GM12878 (cell line): ENCODE results near the gene AFAP1L2. TPM values are rescaled to one million over a fixed set of nuclear protein-coding genes. Genes with fewer than 3 reads are reported as not detected.

Experiments used
- ATAC-seq: fragments of 200-7000 bp; cut with Tn5 transposase; 3 replicates; pipeline ENCODE4 v1.9.1; 2020; ENCODE audit warnings: mild to moderate bottlenecking, moderate library complexity
- BruUV-seq: library from RNA; stranded (reverse); fragments of 400-500 nt; replicated peaks from 2 replicates; lab custom pipeline; 2021; lab: Mats Ljungman, UMichigan
- CTCF ChIA-PET: fragments of 300-600 bp; sonication (Branson Sonifier 250); formaldehyde crosslinking; extraction: SDS; loops from one replicate; lab custom pipeline; 2021; ENCODE audit warnings: inconsistent platforms; lab: Yijun Ruan, JAX
- POLR2A ChIA-PET: fragments of 350-600 bp; formaldehyde crosslinking; extraction: SDS; loops from one replicate; lab custom pipeline; 2021; ENCODE audit warnings: inconsistent platforms; lab: Charles Lee
- RAD21 ChIA-PET: fragments of 300-600 bp; sonication (Branson Sonifier 250); formaldehyde crosslinking; loops from one replicate; lab custom pipeline; 2023; ENCODE audit warnings: antibody characterized with exemption; ENCODE audit not compliant: unreplicated experiment; lab: Charles Lee
- SMC1A ChIA-PET: fragments of 300-600 bp; sonication (Branson Sonifier 250); formaldehyde crosslinking; loops from one replicate; lab custom pipeline; 2023; ENCODE audit not compliant: unreplicated experiment, uncharacterized antibody; lab: Charles Lee
- DNase-seq: peaks from one replicate; pipeline ENCODE4 v3.0.0-alpha.2; 2011; ENCODE audit warnings: low read depth, low spot score
- FAIRE-seq: peaks from 3 replicates; lab custom pipeline; 2011; peaks lifted over from hg19 to GRCh38; lab: Jason Lieb, UNC
- H2AFZ ChIP-seq: 2 replicates; pipeline ENCODE4 v1.6.0; 2011; ENCODE audit warnings: low read depth, low read length, control low read depth; ENCODE audit not compliant: control insufficient read depth
- H3K27ac ChIP-seq: 2 replicates; pipeline ENCODE4 v1.5.1; 2011; ENCODE audit warnings: control low read depth; ENCODE audit not compliant: control insufficient read depth, insufficient read depth
- H3K27me3 ChIP-seq, 2 experiments: replicated peaks in 1 of 2; 2 replicates each; pipeline versions ENCODE4 v1.6.0 to v1.6.1; 2011; ENCODE audit warnings: low read length in 1 of 2; ENCODE audit not compliant: control insufficient read depth in 2 of 2, insufficient read depth in 2 of 2
- H3K36me3 ChIP-seq, 2 experiments: 2 replicates each; pipeline ENCODE4 v1.5.1; 2011; ENCODE audit warnings: low read length in 1 of 2; ENCODE audit not compliant: control insufficient read depth in 2 of 2, insufficient read depth in 2 of 2
- H3K4me1 ChIP-seq: 2 replicates; pipeline ENCODE4 v1.6.1; 2011; ENCODE audit warnings: mild to moderate bottlenecking, low read length, moderate library complexity, mixed read lengths; ENCODE audit not compliant: control insufficient read depth, insufficient read depth
- H3K4me2 ChIP-seq: 2 replicates; pipeline ENCODE4 v1.6.0; 2011; ENCODE audit warnings: control low read depth; ENCODE audit not compliant: control insufficient read depth, insufficient read depth
- H3K4me3 ChIP-seq: fragments of 200-600 bp; sonication (generic); 2 replicates; pipeline ENCODE4 v1.5.1; 2016
- H3K79me2 ChIP-seq: 2 replicates; pipeline ENCODE4 v1.6.0; 2011; ENCODE audit warnings: low read length; ENCODE audit not compliant: control insufficient read depth, insufficient read depth
- H3K9ac ChIP-seq: 2 replicates; pipeline ENCODE4 v1.8.0; 2011; ENCODE audit warnings: low read length, control low read depth, mixed read lengths; ENCODE audit not compliant: control insufficient read depth, insufficient read depth
- H3K9me3 ChIP-seq: replicated peaks from 3 replicates; pipeline ENCODE4 v1.5.1; 2011; ENCODE audit warnings: mild to moderate bottlenecking, low read length; ENCODE audit not compliant: control insufficient read depth, insufficient read depth
- H4K20me1 ChIP-seq: 2 replicates; pipeline ENCODE4 v1.6.0; 2011; ENCODE audit not compliant: control insufficient read depth, insufficient read depth
- CHD2 ChIP-seq: IDR thresholded peaks from 2 replicates; pipeline ENCODE4 v1.6.1; 2011; ENCODE audit warnings: low read depth, low read length, improper control_type of control experiment, borderline replicate concordance
- CTCF ChIP-seq, 3 experiments: IDR thresholded peaks in 2 of 3; conservative IDR thresholded peaks in 1 of 3; 2 replicates each; pipeline ENCODE4 v1.5.1; 2011; ENCODE audit warnings: low read depth in 3 of 3, low read length in 3 of 3, mild to moderate bottlenecking in 3 of 3, control low read depth in 2 of 3, moderate library complexity in 2 of 3, inconsistent platforms in 1 of 3, mixed read lengths in 1 of 3; ENCODE audit not compliant: control insufficient read depth in 2 of 3, insufficient read depth in 1 of 3; ENCODE audit errors: extremely low read depth in 1 of 3
- HDAC2 ChIP-seq: fragments of 200-600 bp; sonication (generic); IDR thresholded peaks from 2 replicates; pipeline ENCODE4 v1.6.1; 2017
- JUND ChIP-seq: IDR thresholded peaks from 2 replicates; pipeline ENCODE4 v1.6.1; 2012; ENCODE audit warnings: low read depth, mild to moderate bottlenecking, low read length, improper control_type of control experiment, moderate library complexity
- RFX5 ChIP-seq: IDR thresholded peaks from 2 replicates; pipeline ENCODE4 v1.6.1; 2011; ENCODE audit warnings: low read depth, low read length, improper control_type of control experiment
- SIX5 ChIP-seq: IDR thresholded peaks from 2 replicates; pipeline ENCODE4 v1.6.1; 2011; ENCODE audit warnings: mild to moderate bottlenecking, low read depth, low read length, moderate library complexity; ENCODE audit not compliant: severe bottlenecking
- SKIL ChIP-seq: fragments of 450-650 bp; IDR thresholded peaks from 2 replicates; pipeline ENCODE4 v1.6.1; 2017; ENCODE audit warnings: mild to moderate bottlenecking, low read depth, inconsistent platforms; ENCODE audit not compliant: poor library complexity, severe bottlenecking
- SMARCA5 ChIP-seq: fragments of 450-650 bp; IDR thresholded peaks from 2 replicates; pipeline ENCODE4 v1.6.1; 2017; ENCODE audit warnings: mild to moderate bottlenecking
- TBL1XR1 ChIP-seq: IDR thresholded peaks from 2 replicates; pipeline ENCODE4 v1.6.1; 2012; ENCODE audit warnings: low read depth, low read length, improper control_type of control experiment
- YY1 ChIP-seq: IDR thresholded peaks from 2 replicates; pipeline ENCODE4 v1.6.1; 2011; ENCODE audit warnings: low read depth, mild to moderate bottlenecking, low read length
- WGBS: methylation state at CpG from one replicate; pipeline ENCODE4 v1.1.6; 2016; ENCODE audit warnings: low lambda C conversion rate; ENCODE audit not compliant: insufficient replicate concordance, insufficient coverage; ENCODE audit errors: missing lambda C conversion rate; 5-methylcytosine and 5-hydroxymethylcytosine counted together
- in situ Hi-C: fragments of 300-500 bp; cut with MboI; formaldehyde crosslinking; loops from 9 replicates; pipeline ENCODE4 v1.14.3; 2018; ENCODE audit warnings: mixed read lengths
- intact Hi-C: fragments of 100-400 bp; cut with micrococcal nuclease; formaldehyde crosslinking; loops from one replicate; pipeline ENCODE4 v1.14.2; 2022; ENCODE audit not compliant: unreplicated experiment
- polyA plus RNA-seq, 11 experiments: library from polyadenylated mRNA; depleted of rRNA in 4 of 11; unstranded in 6 of 11; stranded (reverse) in 5 of 11; fragments of >200 nt; fragmentation: Nextera tagmentation in 4 of 11; fragmentation: Illumina TruSeq in 1 of 11; extraction: Ambion mirVana in 4 of 11; extraction: Trizol in 1 of 11; gene quantifications; 1 replicate in 1 of 11; 2 replicates in 10 of 11; pipeline versions ENCODE4 v1.2.1 to v1.2.3, GENCODE V29; 2011 to 2016; ENCODE audit warnings: inconsistent platforms in 2 of 11, missing spikeins in 2 of 11, low read depth in 1 of 11
- total RNA-seq, 4 experiments: library from RNA; depleted of rRNA in 3 of 4; stranded (reverse); fragments of >200 nt in 3 of 4; fragmentation: Illumina TruSeq in 1 of 4; extraction: Trizol in 1 of 4; gene quantifications; 2 replicates each; pipeline versions ENCODE4 v1.2.1 to v1.2.3, GENCODE V29; 2013 to 2021

AFAP1L2 gene
- total and polyA plus RNA-seq, 10 of the 15 experiments (the other 5 are each of a cell fraction or from before 2014, with no cell fraction given): 0.03 to 4.0 (median 0.34) TPM

DNA sequence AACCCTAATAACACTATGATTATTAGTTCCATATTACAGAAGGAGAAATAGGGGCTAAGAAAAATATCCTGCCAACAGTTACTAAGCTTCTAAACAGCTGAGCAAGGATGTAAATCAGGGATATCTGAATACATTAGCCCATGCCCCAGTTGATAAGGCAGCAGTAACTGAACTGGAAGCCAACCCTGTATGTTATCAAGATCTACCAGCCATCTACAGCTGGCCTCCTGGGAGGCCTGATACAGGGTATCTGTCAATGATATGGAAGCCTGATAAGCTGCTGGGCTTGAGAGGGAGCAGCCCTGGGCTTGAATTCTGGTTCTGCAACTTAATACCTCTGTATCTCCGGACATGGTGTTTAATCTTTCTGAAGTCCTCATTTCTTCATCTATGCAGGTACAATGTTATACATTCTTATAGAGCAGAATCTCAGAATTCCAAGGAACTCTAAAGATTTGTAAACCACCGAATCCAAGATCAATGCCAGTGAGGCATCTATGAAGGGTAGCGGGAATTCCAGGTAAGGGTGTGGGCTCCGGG is 37.9 kb upstream of the AFAP1L2 start:
- DNase-seq: no peak
- Histone ChIP-seq H3K9ac (no peak overlapping the region), H3K4me3 (no peak overlapping the region), H3K36me3 (peaks cover 0 to 3% of the 10 kb centered on the region in 2 experiments; a peak in 1 of 4 replicates)
- CTCF ChIA-PET: interaction anchor here (1.0 kb wide), 1 partner anchor 138 kb away, joined by 3 read pairs; no protein-coding TSS in a partner anchor
- TF ChIP-seq SKIL (no peak), HDAC2 (no peak), SMARCA5 (no peak), JUND (no peak), YY1 (no peak), TBL1XR1 (no peak), RFX5 (no peak), CTCF (IDR thresholded peaks at IDR 0.05 in 2 of 3, conservative IDR thresholded peaks at IDR 0.05 in 1 of 3; ENCODE audit: control insufficient read depth in 2 of 3, extremely low read depth in 1 of 3, insufficient read depth in 1 of 3, low read depth in 3 of 3, low read length in 3 of 3) (no peak), CHD2 (no peak), SIX5 (no peak)
- TF ChIP-seq, all 136 proteins: peak for 0
- Histone ChIP-seq H3K4me2 (no peak overlapping the region), H3K27me3 (no peaks in the 10 kb centered on the region), H2AFZ (no peak overlapping the region), H3K4me1 (no peaks in the 10 kb centered on the region), H3K27ac (no peak overlapping the region), H3K9me3 (no peaks in the 10 kb centered on the region), H4K20me1 (no peaks in the 10 kb centered on the region), H3K79me2 (no peaks in the 10 kb centered on the region)
- ChIA-PET SMC1A (interaction anchor here (2.5 kb wide), 1 partner anchor 138 kb away, joined by 7 read pairs; no protein-coding TSS in a partner anchor), RAD21 (no interaction called here), POLR2A (no interaction called here)
- intact Hi-C loops (no loop called here), in situ Hi-C loops (loop anchor here (25.0 kb wide), 2 partner anchors 95 to 255 kb away; partner anchors contain the start of gene TDRD1)
- FAIRE-seq (no peak), ATAC-seq (no peak)
- BruUV-seq: no TSS peak
- WGBS: 78% methylated on average over 4 of the region's 4 CpGs
